Measurements from ENCODE around the gene SMU1.

SMU1 gene

DNA sequence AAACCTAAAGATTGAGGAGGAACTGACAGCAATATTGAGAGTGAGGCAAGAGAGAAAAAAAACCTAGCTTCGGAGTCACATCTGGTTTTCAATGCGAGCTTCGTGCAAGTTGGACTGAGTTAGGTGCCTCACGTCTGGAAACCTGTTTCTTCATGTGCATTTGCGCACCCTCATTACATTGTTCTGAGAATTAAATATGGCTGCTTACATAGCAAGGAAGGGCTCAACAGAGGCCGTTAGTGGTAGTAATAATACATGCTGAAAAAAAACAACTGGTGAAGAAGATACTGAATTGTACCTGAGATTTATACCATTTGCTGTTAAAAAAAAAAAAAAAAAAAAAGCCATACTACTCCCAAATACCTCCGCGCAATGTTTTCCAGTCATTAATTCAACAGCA lies 32.8 kb downstream of the SMU1 start:
- no peak for DNase-seq

- no peak for DNase-seq
Observed at GRCh38 chr9:33042473-33042872, 34.0 kb downstream of the SMU1 start.

DNA sequence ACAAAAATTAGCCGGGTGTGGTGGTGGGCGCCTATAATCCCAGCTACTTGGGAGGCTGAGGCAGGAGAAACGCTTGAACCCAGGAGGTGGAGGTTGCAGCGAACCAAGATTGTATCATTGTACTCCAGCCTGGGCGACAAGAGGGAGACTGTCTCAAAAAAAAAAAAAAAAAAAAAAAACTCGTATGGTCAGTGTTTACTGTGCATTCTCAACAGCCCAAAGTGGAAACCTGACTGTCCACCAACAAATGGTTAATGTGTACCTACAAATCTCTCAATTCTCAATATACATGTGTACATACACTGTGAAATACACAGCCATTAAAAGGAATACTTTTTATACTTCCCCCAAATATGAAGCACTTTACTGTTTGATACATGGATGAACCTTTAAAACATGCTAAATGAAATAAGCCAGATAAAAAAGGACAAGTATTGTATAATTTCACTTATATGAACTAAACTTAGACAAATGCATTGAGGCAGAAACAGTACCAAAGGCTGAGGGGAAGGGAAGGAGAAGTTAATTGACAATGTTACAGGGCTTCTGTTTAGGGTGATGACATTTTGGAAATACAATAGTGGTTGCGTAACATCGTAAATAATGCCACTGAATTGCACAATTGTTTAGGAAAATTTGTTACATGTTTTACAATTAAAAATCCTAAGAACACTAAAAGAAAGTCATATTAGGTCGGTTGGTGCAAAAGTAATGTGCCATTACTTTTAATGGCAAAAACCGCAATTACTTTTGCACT lies 34.9 kb downstream of the SMU1 start:
- DNase-seq: no peak

- DNase-seq: no peak
Observed at GRCh38 chr9:33040792-33041431, 35.6 kb downstream of the SMU1 start.

GRCh38 chr9:33032865-33033264 lies 43.6 kb downstream of the SMU1 start:
- no peak for DNase-seq

GRCh38 chr9:33032292-33032691 lies 44.2 kb downstream of the SMU1 start:
- no peak for DNase-seq

- DNase-seq: no peak
Observed at GRCh38 chr9:33030285-33030684, 46.2 kb downstream of the SMU1 start.

- DNase-seq: no peak
Observed at GRCh38 chr9:33029231-33029786, 47.2 kb downstream of the SMU1 start.

- DNase-seq: peak; percentile 56
Observed at GRCh38 chr9:33025572-33026342, 50.7 kb downstream of the SMU1 start.

GRCh38 chr9:33024966-33025571 lies 51.4 kb downstream of the SMU1 start, which contains the start of gene DNAJA1:
Gene DNAJA1, plus strand, starts transcription at chr9:33025273. Its CDS starts 1,212 bp downstream, at chr9:33026485.
- DNase-seq: peak; percentile 80

DNA sequence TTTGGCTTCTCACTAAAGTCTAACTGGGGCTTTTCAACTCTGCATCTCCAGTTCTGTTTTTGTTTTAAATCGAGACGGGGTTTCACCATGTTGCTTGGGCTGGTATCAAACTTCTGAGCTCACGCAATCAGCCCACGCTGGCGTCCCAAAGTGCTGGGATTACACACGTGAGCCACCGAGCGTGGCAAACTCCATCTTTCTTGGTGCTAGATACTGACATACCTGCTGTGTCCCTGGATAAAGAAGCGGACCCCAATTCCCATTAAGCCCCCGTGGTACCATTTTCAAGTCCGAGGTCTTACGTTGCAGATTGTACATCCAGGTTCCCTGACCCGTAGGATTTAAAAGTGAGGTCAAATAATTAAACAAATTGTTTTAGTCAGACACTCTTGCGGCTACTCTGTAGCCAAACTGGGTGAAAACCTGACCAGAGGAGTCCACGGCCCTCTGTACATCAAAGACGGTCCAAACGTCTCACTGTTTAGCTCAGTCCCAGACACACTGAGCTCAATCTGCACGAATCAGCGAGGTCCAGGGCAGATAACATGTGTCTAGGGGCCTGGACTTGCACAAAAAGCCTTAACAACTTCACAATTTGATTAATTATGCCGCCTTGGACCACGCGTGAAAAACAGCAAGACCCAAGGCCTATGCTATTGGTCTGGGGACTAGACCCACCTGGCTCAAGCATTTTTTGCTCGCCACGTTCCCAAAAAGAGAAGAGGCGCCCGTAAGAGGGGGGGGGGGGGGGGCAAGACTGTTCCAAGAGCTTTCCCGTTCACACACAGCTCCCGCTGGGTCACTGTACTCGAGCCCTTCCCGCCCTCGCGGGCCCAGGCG lies 52.1 kb downstream of the SMU1 start:
- DNase-seq: no peak

- DNase-seq: no peak
Observed at GRCh38 chr9:33023661-33024060, 52.8 kb downstream of the SMU1 start.

GRCh38 chr9:33022755-33023154 lies 53.7 kb downstream of the SMU1 start:
- DNase-seq: no peak

- DNase-seq: no peak
Observed at GRCh38 chr9:33022303-33022702, 54.2 kb downstream of the SMU1 start.

DNA sequence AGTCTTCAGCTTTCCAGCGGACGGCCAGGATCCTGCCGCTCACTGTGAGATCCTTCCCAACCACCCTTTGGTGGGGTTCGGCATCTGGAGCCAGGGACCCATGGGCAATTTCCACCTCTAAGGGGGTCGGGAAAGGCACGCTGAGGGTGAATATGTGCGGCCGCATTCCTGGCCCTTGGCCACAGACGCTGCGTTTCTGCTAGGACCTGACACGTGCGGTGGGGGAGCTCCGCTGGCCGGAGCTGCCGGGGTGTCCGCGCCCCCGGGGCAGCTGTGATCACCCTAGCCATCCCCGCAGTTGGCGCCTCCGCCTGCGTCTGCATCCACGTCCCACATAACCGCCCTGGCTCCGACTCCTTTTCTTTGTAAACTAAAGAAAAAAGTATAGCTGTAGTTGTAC lies 56.7 kb downstream of the SMU1 start:
- no peak for DNase-seq

GRCh38 chr9:33017283-33018041 lies 59.0 kb downstream of the SMU1 start:
- no peak for DNase-seq

DNA sequence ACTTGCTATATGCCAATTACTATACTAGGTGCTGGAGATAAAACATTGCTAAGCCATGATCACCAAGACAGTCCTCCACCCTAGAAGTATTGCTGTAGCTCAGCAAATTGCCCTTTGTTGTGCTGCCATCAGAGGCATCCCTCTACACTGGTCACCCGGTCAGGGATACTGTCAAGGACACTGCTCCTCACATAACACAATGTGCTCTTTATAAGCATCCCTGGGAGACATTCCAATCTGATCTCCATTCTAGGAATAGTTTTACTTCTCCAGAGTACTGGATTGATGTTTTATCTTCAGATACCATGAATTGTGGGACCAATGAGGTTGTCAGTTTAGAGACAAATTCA lies 61.8 kb downstream of the SMU1 start:
- DNase-seq: no peak

DNA sequence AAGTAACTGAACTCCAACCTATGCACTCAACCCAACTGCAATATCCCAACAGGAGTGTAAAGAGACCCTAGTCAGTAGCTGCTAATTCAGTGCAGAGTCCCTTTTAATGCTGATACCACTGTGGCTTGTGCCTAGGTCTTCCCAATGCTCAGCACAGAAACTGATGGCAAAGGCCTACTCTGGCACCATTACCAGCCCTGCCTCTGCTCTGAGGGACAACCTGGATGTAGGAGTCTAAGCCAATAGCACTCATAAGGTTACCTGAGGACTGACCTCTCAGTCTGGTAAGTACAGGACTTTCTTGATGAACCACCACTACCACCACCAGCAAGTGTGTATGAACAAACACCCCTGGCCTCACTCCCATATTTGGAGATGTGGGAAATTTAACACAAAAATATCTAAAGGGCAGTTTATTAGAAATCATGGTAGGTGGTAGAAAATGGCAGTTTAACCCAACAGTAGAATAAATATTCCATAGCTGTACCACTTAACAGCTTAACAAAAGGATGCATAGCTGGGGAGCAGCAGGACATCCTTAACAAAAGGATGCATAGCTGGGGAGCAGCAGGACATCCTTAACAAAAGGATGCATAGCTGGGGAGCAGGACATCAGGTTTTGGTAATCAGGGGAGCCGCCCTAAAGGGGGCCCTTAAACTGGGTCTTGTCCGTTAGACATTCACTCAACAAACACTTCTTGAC lies 62.4 kb downstream of the SMU1 start:
- no peak for DNase-seq

DNA sequence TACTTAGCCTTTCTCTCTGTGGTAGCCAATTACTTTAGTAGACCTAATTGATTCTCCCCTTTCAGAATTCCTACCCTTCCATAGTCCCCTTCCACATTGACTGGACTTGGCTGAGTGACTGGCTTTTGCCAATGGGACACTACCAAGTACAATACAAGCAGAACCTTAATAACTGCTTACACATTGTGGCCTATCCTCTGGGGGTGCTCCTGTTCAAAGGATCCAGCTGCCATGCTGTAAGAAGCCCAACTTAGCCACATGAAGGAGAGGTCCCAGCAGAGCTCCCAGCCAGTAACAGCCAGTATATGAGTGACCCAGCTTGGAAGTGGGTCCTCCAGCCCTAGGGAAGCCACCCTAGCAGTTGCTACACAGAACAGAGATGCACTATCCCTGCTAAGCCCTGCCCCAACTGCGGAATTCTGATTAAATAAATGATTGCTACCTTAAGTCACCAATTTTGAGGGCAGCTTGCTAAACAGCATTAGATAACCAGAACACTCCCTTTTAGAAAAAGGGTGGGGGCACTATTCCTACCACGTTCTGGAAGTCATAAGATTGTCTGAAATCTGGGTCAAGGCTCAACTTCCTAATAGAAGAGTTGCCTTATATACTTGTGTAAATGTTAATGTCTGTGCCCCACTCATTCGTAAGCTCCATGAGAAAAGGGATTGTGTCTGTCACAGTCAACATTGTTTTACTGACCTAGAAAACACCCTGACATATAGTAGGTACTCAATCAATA lies 64.0 kb downstream of the SMU1 start:
- DNase-seq: no peak

DNA sequence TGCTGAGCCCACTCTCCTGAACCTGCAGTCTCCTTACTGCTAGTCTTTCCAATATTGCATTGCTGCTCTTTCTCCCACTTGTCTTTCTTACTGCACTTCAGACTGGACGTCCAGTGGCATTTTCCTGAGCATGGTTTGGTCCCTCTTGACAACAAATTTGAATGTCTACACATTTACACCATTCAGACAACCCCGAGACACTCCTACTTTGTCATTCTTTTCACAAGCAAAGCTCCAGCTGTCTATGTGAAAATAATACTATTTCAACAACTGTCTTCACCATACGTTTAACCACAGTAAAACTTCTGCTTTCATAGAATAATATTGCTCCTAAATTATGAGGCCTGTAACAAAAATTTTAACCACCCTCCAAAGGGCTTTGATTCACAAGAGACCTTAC lies 64.6 kb downstream of the SMU1 start:
- DNase-seq: no peak
